HG03469 (cell line): ENCODE measurements around the gene SYNE2.
"Not testable (repeated sequence)": the region's sequence is repeated elsewhere in the genome, so short reads cannot be mapped to it uniquely, and the experiment has no call there.

Source experiments
- ATAC-seq: cut with Tn5 transposase; IDR thresholded peaks from one replicate; pipeline ENCODE4 v1.9.1; 2021; ENCODE audit warnings: mild to moderate bottlenecking, moderate library complexity, moderate number of reproducible peaks; ENCODE audit not compliant: unreplicated experiment

The SYNE2 gene

DNA sequence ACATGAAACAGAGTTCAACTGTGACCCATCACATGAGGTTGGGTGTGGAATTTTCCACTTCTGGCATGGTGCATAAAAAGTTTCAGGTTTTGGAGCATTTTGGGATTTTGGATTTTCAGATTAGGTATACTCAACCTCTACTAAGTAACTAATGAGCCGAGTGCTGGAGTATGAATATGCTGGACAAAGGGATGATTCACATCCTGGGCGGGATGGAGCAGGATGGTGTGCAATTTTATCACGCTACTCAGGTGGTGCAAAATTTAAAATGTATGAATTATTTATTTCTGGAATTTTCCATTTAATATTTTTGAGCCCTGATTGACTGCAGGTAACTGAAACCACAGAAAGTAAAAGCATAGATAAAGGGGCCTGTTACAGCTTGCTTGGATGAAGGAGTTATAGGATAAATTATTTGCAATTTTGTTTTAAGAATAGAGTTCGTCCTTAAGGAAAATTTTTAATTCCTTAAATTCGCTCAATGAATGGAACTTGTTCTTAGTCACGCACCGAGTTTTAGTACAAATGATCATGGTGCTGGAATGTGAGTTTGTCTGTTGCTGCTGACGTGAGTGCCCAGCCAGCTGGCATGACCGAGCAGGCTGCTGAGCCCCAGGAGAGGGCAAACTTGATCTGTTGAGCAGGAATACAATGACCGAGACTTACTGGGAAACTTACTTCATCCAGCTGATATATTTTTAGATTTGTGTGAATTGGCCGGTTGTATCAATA lies 265.0 kb downstream of the SYNE2 start:
- no peak for ATAC-seq

DNA sequence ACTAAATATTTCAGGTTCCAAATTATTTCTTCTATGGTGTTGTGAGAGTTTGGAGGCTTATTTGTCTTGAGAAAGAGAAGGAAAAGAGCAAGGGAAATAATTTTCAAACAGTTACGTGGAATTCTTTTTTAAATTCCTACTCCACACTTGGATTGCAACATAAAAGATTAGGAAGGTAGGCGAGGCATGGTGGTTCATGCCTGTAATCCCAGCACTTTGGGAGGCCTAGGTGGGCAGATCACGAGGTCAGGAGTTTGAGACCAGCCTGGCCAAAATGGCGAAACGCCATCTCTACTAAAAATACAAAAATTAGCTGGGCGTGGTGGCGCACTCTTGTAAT lies 265.6 kb downstream of the SYNE2 start:
- ATAC-seq = not testable (repeated sequence)

DNA sequence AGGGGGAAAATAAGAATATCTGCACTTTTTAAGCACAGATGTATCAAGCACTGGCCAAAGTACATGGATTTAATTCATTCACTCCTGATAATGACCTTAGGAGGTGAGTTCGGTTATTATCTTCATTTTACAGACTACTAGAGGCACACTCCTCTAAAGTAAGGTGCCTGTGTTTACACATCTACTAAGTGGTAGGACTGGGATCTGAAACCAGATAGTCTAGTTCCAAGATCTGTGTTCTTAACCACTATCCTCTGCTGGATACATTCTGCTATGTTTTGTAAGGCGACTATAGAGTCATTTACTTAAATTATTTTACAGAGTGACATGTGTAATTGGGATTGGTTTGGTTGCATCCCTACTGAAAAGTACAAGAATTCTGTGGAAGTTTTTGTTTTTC lies 266.1 kb downstream of the SYNE2 start:
- no peak for ATAC-seq

GRCh38 chr14:64119500-64119899 lies 266.7 kb downstream of the SYNE2 start:
- no peak for ATAC-seq

- no peak for ATAC-seq
Observed at GRCh38 chr14:64119980-64120379, 267.2 kb downstream of the SYNE2 start.

DNA sequence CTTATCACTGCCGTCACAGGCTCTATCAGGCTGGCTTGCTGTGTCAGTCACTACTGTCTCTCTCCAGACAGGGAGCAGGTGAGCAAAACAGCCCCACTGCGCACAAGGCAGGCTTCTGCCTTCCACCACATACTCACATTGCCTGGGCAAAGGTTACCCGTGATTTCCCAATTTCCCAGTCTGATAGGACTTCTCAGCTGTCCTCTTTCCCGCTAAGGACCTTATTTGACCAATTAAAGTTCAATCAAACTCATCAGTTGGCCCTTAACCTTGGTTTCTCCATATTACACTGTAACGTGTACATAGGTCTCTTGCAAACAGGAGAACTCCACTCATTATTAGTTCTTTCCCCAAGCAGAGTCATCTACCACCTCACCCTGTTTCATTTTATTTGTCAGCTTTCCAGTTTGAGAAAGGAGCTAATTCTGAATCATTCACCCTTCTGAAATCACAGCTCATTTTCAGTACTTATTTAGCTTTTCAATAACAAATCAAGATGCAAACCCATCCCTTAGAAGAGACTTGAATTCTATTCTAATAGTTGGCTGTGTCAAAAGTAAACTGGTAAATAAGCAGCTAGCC lies 270.5 kb downstream of the SYNE2 start:
- ATAC-seq = no peak

DNA sequence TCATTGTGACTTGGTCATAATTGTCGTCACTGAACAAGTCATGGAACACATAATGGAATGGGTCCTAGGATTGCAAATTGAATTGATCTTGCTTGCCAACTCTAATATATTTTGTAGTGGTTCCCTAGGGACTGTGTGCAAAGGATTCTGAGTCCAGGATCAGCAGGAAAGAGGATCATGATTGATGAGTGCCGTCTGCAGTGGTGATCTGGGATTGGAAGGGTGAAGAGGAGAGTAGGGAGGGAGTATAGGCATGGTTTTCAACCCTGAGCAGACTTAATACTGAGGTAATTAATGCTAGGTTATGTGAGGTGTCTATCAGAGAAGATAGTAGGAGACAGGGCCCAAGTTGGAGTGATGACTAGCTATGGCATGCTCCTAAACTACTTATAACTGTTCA lies 272.5 kb downstream of the SYNE2 start:
- ATAC-seq = no peak

DNA sequence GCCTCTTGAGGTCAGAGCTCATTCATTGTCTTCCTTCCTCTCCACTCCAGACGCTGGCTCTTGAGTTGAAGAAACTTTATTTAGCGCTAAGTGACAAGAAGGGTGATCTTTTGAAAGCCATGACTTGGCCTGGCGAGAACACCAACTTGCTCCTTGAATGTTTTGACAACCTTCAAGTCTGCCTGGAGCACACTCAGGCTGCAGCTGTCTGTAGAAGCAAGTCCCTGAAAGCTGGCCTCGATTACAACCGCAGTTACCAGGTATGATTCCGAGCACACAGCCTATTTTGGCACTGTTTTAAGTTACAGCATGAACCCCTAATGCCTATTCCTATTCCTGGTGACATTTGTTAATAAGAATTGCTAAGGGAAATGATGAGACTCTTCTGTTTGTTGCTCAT lies 273.7 kb downstream of the SYNE2 start:
- no peak for ATAC-seq

- no peak for ATAC-seq
Observed at GRCh38 chr14:64137657-64138290, 285.0 kb downstream of the SYNE2 start.

GRCh38 chr14:64147126-64147790 lies 294.5 kb downstream of the SYNE2 start:
- ATAC-seq = no peak

GRCh38 chr14:64149921-64150320 lies 297.1 kb downstream of the SYNE2 start:
- no peak for ATAC-seq

- no peak for ATAC-seq
Observed at GRCh38 chr14:64158608-64159007, 305.8 kb downstream of the SYNE2 start.

- ATAC-seq = no peak
Observed at GRCh38 chr14:64159588-64159987, 306.8 kb downstream of the SYNE2 start.

GRCh38 chr14:64170181-64170580 lies 317.4 kb downstream of the SYNE2 start:
- ATAC-seq = no peak

DNA sequence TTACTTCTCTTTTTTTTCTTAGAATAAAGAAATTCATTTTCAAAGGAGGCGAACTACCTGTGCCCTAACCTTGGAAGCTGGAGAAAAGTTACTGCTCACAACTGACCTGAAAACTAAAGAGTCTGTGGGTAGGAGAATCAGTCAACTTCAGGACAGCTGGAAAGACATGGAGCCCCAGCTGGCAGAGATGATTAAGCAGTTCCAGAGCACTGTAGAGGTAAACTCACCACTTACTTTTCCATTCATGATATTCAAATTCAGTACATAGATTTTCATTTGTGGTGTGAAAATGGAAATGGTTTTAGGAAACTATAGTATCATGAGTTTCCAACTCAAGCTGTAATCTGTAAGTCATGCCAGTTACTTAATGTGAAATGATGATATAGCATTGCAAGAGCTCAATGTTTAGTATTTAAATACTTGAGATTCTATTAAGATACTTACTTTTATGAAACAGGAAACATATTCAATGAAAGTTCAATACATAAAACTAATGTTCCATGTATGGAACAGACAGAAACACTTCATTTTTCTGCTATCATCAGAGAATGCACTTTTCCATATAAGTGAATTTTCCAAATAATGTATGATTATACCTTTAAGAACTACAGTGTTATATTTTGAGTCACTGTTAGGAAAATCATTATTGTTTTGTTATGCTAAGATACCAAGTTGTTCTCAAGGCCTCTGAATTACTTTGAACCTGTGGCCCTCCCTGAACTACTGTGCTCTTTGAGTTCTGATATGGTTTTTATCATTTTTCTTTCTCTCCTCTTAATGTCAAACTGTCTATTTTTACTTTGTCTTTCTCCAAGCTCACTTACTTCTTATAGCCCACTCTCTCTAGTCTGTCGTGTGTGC lies 322.3 kb downstream of the SYNE2 start:
- ATAC-seq = no peak

GRCh38 chr14:64176330-64176729 lies 323.5 kb downstream of the SYNE2 start:
- no peak for ATAC-seq

- no peak for ATAC-seq
Observed at GRCh38 chr14:64178814-64179213, 326.0 kb downstream of the SYNE2 start.

DNA sequence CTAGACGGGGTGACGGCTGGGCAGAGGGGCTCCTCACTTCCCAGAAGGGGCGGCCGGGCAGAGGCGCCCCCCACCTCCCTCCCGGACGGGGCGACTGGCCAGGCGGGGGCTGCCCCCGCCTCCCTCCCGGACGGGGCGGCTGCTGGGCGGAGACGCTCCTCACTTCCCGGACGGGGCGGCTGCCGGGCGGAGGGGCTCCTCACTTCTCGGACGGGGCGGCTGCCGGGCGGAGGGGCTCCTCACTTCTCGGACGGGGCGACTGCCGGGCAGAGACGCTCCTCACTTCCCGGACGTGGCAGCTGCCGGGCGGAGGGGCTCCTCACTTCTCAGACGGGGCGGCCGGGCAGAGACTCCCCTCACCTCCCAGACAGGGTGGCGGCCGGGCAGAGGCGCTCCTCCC lies 330.1 kb downstream of the SYNE2 start:
- ATAC-seq = not testable (repeated sequence)

GRCh38 chr14:64184103-64184729 lies 331.4 kb downstream of the SYNE2 start:
- ATAC-seq = no peak

DNA sequence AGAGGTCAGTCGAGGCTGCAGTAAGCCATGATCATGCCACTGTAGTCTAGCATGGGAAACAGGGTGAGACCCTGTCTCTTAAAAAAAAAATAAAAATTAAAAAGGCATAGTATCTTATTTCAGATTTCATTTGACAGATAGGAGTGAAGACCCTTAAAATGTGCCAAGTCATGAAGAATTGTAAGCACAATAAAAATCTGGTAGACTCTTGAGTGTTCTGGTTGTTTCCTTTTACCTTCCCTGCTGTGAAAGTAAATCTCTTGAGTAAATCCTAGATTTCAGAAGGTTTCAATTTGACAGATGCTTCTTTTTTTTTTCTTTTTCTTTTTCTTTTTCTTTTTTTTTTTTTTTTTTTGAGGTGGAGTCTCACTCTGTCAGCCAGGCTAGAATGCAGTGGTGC lies 332.4 kb downstream of the SYNE2 start:
- ATAC-seq = no peak
